HepG2 (cell line): ENCODE measurements around the gene PPP4R4. TPM values are rescaled to one million over a fixed set of nuclear protein-coding genes. Genes with fewer than 3 reads are reported as not detected.

Experiments used
- ATAC-seq: fragments of 200-7000 bp; cut with Tn5 transposase; 3 replicates; pipeline ENCODE4 v1.9.1; 2020; ENCODE audit warnings: mild to moderate bottlenecking, moderate library complexity
- BruUV-seq: library from RNA; stranded (reverse); fragments of 400-500 nt; replicated peaks from 2 replicates; lab custom pipeline; 2021; lab: Mats Ljungman, UMichigan
- CTCF ChIA-PET: fragments of 300-600 bp; formaldehyde crosslinking; extraction: SDS; loops from one replicate; lab custom pipeline; 2021; ENCODE audit warnings: low total read pairs, inconsistent platforms, low intra/inter-chr PET ratio; lab: Yijun Ruan, JAX
- POLR2A ChIA-PET: fragments of 350-600 bp; sonication (Branson Sonifier 250); formaldehyde crosslinking; loops from one replicate; lab custom pipeline; 2020; ENCODE audit warnings: antibody characterized with exemption, inconsistent platforms; lab: Yijun Ruan, JAX
- DNase-seq: peaks from one replicate; pipeline ENCODE4 v3.0.0-alpha.2; 2015; ENCODE audit warnings: low spot score
- FAIRE-seq: peaks from 3 replicates; lab custom pipeline; 2011; peaks lifted over from hg19 to GRCh38; lab: Jason Lieb, UNC
- H2AFZ ChIP-seq: one replicate; pipeline ENCODE4 v1.6.1; 2011; ENCODE audit warnings: low read length, inconsistent platforms
- H3K27ac ChIP-seq: fragments of 300-600 bp; 3 replicates; pipeline ENCODE4 v1.8.0; 2011; ENCODE audit warnings: mixed run types, mild to moderate bottlenecking, mixed read lengths, low read length, inconsistent platforms; ENCODE audit not compliant: insufficient read depth; ENCODE audit errors: extremely low read length
- H3K27me3 ChIP-seq, 2 experiments: fragments of 200-600 bp in 1 of 2; 2 replicates in 1 of 2; 3 replicates in 1 of 2; pipeline versions ENCODE4 v1.6.0 to v1.8.0; 2011; ENCODE audit warnings: low read length in 2 of 2, mild to moderate bottlenecking in 2 of 2, moderate library complexity in 2 of 2, inconsistent platforms in 1 of 2; ENCODE audit not compliant: insufficient read depth in 2 of 2, control insufficient read depth in 1 of 2
- H3K36me3 ChIP-seq, 2 experiments: fragments of 200-600 bp in 1 of 2; replicated peaks in 1 of 2; 2 replicates in 1 of 2; 3 replicates in 1 of 2; pipeline versions ENCODE4 v1.5.1 to v1.8.0; 2011; ENCODE audit warnings: low read length in 2 of 2, inconsistent platforms in 1 of 2; ENCODE audit not compliant: insufficient read depth in 2 of 2, control insufficient read depth in 1 of 2
- H3K4me1 ChIP-seq: 2 replicates; pipeline ENCODE4 v1.5.1; 2012; ENCODE audit warnings: low read length, inconsistent platforms; ENCODE audit not compliant: insufficient read depth
- H3K4me2 ChIP-seq: 2 replicates; pipeline ENCODE4 v1.6.0; 2011; ENCODE audit warnings: low read depth, low read length, inconsistent platforms
- H3K4me3 ChIP-seq, 3 experiments: fragments of 200-600 bp in 1 of 3; sonication (generic), shearing (Covaris generic) in 1 of 3; replicated peaks in 1 of 3; 2 replicates each; pipeline ENCODE4 v1.5.1; 2011 to 2016; ENCODE audit warnings: low read length in 3 of 3, inconsistent platforms in 2 of 3, low read depth in 2 of 3, mild to moderate bottlenecking in 2 of 3, control low read depth in 1 of 3, mixed read lengths in 1 of 3; ENCODE audit not compliant: insufficient read depth in 1 of 3
- H3K79me2 ChIP-seq: one replicate; pipeline ENCODE4 v1.6.1; 2011; ENCODE audit warnings: low read length, inconsistent platforms; ENCODE audit not compliant: insufficient read depth
- H3K9ac ChIP-seq: 2 replicates; pipeline ENCODE4 v1.6.0; 2011; ENCODE audit warnings: mild to moderate bottlenecking, low read depth, low read length, inconsistent platforms; ENCODE audit not compliant: insufficient read depth
- H3K9me3 ChIP-seq: 2 replicates; pipeline ENCODE4 v1.5.1; 2012; ENCODE audit warnings: mild to moderate bottlenecking, low read length
- H4K20me1 ChIP-seq: 2 replicates; pipeline ENCODE4 v1.6.0; 2011; ENCODE audit warnings: inconsistent platforms, mild to moderate bottlenecking, low read length, moderate library complexity; ENCODE audit not compliant: insufficient read depth
- WGBS: methylation state at CpG from one replicate; pipeline ENCODE4 v1.1.6; 2017; ENCODE audit warnings: low lambda C conversion rate; 5-methylcytosine and 5-hydroxymethylcytosine counted together
- in situ Hi-C: cut with HindIII; loops from 2 replicates; pipeline ENCODE4 v1.10.0; 2017; ENCODE audit warnings: low pct_unique_long_range_greater_than_20kb; ENCODE audit not compliant: extremely low pct_ligation_motif_present
- intact Hi-C: fragments of 100-400 bp; cut with micrococcal nuclease; formaldehyde crosslinking; loops from one replicate; pipeline ENCODE4 v1.10.0; 2022; ENCODE audit not compliant: unreplicated experiment
- polyA plus RNA-seq, 8 experiments: library from polyadenylated mRNA; depleted of rRNA in 3 of 8; stranded (reverse) in 7 of 8; unstranded in 1 of 8; fragments of >200 nt; fragmentation: Illumina TruSeq in 4 of 8; extraction: Trizol in 4 of 8; gene quantifications; 2 replicates each; pipeline versions ENCODE4 v1.2.1 to v1.2.3, GENCODE V29; 2011 to 2016; ENCODE audit warnings: low read depth in 4 of 8, missing spikeins in 1 of 8, mixed read lengths in 1 of 8; ENCODE audit not compliant: insufficient read depth in 1 of 8
- total RNA-seq, 5 experiments: library from RNA; depleted of rRNA; stranded (reverse); fragments of >200 nt; fragmentation: Illumina TruSeq; extraction: Trizol; gene quantifications; 2 replicates each; pipeline ENCODE4 v1.2.3, GENCODE V29; 2016; ENCODE audit warnings: low read depth in 1 of 5
- TF ChIP-seq, protein P1 (sequence below): sonication (generic); formaldehyde crosslinking; IDR thresholded peaks from 2 replicates; pipeline ENCODE4 v1.4.0; 2020; ENCODE audit warnings: mild to moderate bottlenecking, missing genetic modification reagents
- TF ChIP-seq, protein P2 (sequence below): sonication (generic); formaldehyde crosslinking; IDR thresholded peaks from 2 replicates; pipeline ENCODE4 v1.4.0; 2020; ENCODE audit warnings: missing genetic modification reagents

PPP4R4 gene
- total and polyA plus RNA-seq, 2 of the 13 experiments (the other 11 are each of a cell fraction or from before 2014, with no cell fraction given): 9.5 to 19.8 TPM

- Histone ChIP-seq H3K4me1 (peaks cover 66% of the 10 kb centered on the region), H3K79me2 (peaks cover 58% of the 10 kb centered on the region), H3K27ac (no peak overlapping the region), H3K9me3 (no peaks in the 10 kb centered on the region), H3K27me3 (no peaks in the 10 kb centered on the region), H3K36me3 (peaks cover 22 to 54% of the 10 kb centered on the region in 2 experiments), H4K20me1 (peaks cover 6% of the 10 kb centered on the region; the same call in 1 of the 2 replicates), H3K4me2 (no peak overlapping the region), H3K4me3 (no peak overlapping the region), H2AFZ (no peak overlapping the region), H3K9ac (no peak overlapping the region)
- ChIA-PET CTCF (no interaction called here), POLR2A (interaction anchor here (1.1 to 1.5 kb wide), 3 partner anchors 21 to 152 kb away, joined by 3 to 9 read pairs (median 4); partner anchors contain the start of gene SERPINA10)
- no peak for ATAC-seq
- in situ Hi-C loops (no loop called here), intact Hi-C loops (no loop called here)
- FAIRE-seq: no peak
- TF ChIP-seq, protein P1, sequence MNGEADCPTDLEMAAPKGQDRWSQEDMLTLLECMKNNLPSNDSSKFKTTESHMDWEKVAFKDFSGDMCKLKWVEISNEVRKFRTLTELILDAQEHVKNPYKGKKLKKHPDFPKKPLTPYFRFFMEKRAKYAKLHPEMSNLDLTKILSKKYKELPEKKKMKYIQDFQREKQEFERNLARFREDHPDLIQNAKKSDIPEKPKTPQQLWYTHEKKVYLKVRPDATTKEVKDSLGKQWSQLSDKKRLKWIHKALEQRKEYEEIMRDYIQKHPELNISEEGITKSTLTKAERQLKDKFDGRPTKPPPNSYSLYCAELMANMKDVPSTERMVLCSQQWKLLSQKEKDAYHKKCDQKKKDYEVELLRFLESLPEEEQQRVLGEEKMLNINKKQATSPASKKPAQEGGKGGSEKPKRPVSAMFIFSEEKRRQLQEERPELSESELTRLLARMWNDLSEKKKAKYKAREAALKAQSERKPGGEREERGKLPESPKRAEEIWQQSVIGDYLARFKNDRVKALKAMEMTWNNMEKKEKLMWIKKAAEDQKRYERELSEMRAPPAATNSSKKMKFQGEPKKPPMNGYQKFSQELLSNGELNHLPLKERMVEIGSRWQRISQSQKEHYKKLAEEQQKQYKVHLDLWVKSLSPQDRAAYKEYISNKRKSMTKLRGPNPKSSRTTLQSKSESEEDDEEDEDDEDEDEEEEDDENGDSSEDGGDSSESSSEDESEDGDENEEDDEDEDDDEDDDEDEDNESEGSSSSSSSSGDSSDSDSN (CRISPR knock-in tag): 0 out of 2 replicates have a peak, but pooled peaks have one; percentile 30
- TF ChIP-seq, protein P2, sequence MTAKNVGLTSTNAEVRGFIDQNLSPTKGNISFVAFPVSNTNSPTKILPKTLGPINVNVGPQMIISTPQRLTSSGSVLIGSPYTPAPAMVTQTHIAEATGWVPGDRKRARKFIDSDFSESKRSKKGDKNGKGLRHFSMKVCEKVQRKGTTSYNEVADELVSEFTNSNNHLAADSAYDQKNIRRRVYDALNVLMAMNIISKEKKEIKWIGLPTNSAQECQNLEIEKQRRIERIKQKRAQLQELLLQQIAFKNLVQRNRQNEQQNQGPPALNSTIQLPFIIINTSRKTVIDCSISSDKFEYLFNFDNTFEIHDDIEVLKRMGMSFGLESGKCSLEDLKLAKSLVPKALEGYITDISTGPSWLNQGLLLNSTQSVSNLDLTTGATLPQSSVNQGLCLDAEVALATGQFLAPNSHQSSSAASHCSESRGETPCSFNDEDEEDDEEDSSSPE: no peak
- BruUV-seq: no TSS peak
- no peak for DNase-seq
- 95% methylated on average over 8 of the region's 8 CpGs for WGBS
Measured at GRCh38 chr14:94313991-94314655, 140.0 kb downstream of the PPP4R4 start.
